ENCODE results near the gene RNF4.

GRCh38 chr4:2534904-2535375 lies 66.0 kb downstream of the RNF4 start:
- TF ChIP-seq, protein P1, sequence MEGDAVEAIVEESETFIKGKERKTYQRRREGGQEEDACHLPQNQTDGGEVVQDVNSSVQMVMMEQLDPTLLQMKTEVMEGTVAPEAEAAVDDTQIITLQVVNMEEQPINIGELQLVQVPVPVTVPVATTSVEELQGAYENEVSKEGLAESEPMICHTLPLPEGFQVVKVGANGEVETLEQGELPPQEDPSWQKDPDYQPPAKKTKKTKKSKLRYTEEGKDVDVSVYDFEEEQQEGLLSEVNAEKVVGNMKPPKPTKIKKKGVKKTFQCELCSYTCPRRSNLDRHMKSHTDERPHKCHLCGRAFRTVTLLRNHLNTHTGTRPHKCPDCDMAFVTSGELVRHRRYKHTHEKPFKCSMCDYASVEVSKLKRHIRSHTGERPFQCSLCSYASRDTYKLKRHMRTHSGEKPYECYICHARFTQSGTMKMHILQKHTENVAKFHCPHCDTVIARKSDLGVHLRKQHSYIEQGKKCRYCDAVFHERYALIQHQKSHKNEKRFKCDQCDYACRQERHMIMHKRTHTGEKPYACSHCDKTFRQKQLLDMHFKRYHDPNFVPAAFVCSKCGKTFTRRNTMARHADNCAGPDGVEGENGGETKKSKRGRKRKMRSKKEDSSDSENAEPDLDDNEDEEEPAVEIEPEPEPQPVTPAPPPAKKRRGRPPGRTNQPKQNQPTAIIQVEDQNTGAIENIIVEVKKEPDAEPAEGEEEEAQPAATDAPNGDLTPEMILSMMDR (IDR thresholded peaks at IDR 0.05), result no peak
- TF ChIP-seq POLR2A (IDR thresholded peaks at IDR 0.05; ENCODE audit: low read depth) (no peak), POLR2AphosphoS5 (IDR thresholded peaks at IDR 0.05) (no peak), EP300 (IDR thresholded peaks at IDR 0.05) (no peak)
